Measurements from ENCODE around the gene CIDEA.

CIDEA gene

DNA sequence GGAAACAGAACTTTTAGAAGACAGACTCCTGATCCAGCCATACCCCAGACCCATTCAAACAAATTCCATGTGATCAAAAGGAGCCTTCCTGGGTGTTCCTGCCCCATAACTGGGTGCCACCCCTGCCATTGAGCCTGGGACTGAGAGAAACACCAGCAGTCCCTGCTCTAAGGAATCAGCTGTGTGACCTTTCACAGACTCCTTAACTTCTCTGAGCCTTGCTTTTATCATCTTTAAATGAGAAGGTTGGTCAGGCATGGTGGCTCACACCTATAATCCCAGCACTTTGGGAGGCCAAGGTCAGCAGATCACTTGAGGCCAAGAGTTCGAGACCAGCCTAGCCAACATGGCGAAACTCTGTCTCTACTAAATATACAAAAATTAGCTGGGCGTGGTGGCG is 20.6 kb downstream of the CIDEA start:
- no peak for DNase-seq (ENCODE audit: low read depth)

DNA sequence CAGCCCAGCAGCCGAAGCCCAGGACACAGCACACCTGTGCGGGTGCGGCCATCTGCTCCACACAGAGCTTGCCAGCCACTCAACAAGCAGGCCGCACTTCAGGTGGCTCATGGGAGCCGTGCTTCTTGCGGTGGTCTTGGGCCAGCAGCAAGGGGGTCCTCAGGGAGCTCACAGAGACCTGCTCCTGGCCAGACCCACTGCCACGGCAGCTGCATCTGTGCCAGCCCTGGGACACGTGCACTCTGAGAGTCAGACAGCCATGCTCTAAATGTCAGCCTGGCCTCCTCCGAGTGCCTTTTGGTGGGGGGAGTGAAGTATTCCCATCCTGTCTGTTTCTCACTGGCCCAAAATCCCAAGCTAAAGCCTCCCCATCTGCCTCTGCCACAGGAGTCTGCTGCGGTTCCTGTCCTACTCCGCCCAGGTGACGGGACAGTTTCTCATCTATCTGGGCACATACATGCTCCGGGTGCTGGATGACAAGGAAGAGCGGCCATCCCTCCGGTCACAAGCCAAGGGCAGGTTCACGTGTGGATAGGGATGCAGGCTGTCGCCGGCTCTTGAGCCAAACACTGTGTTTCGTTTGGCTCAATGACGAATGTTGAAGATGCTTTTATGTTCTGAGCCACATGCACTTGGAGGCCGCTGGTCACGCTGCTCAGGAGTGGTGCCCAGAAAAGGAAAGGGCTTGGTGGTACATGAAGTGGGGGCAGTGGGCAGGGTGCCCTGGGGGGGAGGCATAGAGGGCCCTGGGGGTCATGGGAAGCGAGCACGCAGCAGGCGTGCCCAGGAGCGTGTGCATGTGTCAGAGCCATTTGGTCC is 22.8 kb downstream of the CIDEA start:
- DNase-seq (ENCODE audit: low read depth), result no peak

DNA sequence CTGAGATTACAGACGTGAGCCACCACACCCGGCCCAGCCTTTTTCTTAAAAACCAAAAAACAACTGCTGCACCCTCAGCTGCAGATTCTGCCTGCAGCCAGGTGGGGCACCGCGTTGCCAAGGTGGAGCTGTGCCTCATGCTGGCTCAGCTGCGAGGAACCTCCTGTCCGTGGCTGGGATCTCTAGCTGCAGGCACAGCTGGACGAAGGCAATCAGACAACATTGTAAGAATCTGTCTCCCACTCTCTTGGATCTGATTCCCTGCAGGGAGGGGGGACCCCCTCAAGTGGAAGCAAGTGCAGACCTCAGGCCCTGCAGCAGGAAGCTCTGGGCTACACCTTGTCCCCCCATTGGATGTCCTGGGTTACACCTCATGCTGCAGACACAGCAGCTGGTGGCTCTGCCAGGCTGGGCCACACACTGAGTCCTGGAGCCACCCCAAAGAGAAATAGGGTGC is 24.1 kb downstream of the CIDEA start:
- no peak for DNase-seq (ENCODE audit: low read depth)

DNA sequence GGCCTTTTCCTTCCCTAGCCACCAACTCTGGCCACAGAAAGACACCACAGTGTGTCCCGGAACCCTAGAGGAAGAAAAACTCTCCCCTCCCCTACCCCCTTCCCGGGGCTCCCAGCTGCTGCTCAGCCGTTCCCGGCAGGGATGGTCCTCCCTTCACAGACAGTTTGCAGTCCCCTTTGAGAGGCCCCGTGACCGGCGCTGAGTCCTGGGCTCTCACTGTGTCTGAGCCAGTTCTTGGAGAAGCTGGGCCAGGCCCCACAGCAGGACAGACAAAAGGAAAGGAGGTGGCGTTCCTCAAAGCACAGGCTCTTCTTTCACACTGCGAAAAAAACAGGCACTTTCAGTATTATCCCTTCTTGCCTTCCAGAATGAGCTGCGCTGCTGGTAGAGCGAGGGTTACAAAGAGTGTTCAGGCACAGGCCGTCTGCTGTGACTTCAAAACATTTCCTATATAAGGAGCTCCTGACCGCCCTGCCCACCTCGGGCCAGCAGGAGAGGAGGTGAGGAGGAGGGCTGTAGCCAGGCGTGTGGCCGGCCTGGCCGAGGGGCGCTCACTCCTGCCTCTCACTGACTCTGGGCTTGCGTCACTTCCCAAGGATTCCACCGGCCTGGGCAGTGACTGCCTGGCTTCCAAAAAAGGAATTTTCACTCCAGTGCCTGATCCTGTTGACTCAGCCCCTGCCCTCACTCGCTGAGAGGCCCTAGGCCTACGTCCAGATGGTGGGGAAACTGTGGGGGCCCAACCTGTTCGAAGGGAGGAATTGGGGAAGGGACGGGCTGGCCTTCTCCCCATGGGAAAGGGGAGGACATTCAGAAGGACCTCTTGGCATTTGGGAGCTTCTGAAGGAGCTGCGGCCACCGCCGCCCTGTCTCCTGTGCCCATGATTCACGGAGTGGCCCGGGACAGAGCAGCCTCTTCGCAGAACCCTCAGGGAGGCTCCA is 24.9 kb downstream of the CIDEA start:
- no peak for DNase-seq (ENCODE audit: low read depth)

DNA sequence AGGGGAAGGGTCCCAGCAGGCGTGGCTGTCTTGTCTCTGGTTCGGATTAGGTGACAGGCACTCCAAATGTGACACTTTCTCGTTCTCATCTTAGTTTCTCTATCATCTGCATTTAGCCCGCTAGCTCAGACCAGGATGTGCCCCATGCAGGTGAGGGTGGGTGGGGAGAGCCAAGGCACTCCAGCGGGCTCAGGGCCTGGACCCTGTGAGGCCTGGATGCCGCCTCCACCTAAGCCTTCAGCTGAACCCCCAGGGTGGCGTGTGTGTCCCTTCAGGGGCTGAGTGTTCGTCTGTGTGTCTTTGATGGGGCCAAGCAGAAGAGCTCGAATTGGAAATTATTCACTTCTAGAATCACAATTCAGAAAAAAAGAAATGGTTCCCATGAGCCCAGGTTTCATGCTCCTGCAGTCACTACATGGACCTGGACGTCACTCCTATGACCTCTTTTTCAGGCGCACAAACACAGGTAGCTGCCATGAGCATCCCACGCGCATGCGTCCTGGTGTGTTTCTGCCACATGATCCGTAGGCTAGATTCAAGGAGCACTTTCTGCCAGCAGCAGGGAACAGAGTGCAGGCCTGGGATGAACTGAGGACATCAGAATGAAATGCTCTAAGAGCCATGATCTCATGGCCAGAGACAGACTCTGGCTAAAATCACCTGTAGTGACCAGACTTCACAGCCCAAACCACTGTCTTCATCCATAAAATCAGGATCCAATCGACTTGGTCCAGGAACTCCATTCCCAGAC is 25.8 kb downstream of the CIDEA start:
- DNase-seq (ENCODE audit: low read depth), result no peak

DNA sequence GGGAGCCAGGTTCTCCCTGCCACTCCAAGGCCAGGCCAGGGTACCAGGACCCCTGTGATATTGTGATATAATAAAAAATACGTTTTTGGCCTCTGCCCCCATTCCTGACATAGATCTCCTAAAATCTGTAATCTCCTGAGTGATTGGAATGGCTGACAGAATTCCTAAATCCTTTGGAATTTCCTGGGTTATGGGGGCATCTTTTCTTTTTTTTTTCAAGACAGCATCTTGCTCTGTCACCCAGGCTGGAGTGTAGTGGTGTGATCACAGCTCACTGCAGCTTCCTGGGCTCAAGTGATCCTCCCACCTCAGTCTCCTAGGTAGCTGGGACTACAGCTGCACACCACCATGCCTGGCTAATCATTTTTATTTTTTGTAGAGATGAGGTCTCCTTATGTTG is 27.7 kb downstream of the CIDEA start:
- DNase-seq (ENCODE audit: low read depth), result no peak

DNA sequence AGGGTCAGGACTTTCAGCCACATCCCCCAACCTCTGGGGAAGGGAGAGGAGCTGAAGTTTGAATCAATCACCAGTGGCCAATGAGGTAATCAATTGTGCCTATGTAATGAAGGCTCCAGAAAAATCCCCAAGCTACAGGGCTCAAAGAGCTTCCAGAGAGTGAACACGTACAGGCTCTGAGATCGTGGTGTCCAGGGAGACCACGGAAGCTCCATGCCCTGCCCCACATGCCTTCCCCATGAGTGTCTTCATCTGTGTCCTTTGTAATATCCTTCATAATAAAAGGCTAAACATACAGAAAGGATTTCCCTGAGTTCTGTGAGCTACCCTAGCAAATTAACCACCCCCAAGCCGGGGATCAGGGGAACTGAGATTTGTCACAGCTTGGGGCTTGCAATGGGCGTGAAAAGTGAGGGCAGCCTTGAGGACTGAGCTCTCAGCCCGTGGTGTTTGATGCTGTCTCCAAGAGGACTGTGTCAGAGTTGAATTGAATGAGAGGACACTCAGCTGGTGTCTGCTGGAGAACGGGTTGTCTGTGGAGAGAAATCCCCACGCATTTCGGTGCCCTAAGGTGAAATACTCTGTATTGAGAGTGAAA is 28.4 kb downstream of the CIDEA start:
- no peak for DNase-seq (ENCODE audit: low read depth)

DNA sequence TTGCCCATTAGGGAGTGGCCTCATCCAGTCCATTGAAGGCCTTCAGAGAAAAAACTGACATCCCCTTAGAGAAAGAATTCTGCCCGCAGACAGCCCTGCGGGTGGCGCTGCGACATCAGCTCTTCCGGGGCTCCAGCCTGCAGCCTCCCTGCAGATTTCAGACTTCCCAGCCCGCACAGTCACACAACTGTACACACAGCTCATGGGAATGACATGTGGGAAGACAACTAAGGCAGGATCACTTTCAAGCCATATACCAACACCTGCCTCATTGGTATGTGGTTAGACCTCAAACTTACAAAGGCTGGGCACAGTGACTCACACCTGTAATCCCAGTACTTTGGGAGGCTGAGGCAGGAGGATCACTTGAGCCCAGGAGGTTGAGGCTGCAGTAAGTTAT is 29.1 kb downstream of the CIDEA start:
- DNase-seq (ENCODE audit: low read depth), result no peak

DNA sequence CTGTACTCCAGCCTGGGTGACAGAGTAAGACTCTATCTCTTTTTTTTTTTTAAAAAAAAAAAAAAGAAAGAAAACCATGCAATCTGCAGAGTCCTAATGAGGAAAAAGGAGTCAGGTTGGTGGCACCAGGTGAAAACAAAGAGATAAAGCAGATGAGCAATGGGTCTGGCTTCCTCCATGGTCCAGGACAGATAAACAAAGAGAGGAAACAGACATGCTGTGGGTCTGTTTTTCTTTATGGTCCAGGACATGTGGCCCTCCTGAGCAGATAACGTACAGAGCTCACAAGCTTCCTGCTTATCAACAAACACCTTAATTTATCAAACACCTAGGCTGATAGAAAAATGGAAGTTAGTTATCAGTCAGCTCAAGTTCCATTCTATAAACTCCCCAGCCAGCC is 29.5 kb downstream of the CIDEA start:
- DNase-seq (ENCODE audit: low read depth), result no peak

DNA sequence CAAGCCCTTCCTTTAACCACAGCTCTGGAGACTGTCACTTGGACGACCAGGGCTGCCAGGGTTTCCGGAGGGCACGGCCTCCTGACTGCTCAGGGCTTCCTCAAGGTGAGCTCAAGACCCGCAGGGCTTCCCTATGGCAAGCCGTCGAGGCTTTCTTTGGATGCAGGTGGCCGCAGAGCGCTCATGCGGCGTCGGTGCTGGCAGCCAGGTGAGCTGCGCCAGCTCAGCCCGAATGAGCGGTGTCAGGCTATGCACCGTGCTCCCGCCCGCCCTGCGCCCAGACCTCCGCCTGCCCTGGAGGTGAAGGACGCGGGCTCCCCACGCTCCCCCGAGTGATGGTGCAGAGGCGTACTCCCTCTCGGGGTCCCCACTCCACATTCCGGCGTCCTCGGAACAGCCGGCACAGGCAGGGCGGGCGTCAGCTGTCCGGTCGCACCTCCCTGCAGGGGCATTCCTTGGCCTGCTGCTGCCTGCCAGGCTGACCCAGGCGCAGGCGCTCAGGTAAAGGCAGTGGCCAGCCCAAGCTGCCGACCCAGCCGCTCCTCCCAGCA is 33.0 kb downstream of the CIDEA start:
- no peak for DNase-seq (ENCODE audit: low read depth)

DNA sequence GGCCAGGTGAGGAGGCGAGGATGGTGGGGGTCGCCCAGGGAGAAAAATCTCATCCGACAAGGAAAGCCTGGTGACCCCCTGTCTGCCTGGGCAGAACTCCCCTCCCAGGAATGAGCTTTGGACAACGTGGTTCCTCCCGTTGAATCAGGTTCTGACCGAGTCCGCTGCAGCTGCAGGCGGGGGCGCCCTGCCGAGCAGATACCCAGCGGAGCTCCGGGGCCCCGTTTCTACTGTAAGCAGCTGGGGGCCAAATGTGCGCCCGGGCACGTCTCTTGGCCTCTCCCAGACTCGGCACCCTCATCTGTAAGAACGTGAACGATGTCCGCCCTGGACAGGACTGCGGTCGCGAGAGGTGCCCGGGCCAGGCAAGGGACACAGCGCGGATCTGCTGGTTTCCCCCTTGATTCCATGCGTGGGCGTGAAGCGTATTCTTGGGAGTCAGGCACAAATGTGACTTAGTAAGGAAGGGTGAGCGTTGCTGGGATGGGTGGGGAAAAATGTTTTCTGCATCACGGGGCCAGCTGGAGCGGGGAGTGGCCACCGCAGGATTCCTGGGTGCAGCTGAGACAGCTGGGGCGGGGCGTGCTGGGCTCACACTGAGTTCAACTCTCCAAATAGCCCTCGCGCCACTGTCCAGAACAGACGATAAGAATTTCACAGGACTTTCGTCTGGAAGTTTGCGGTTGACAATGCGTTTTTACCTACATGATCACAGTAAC is 33.7 kb downstream of the CIDEA start:
- no peak for DNase-seq (ENCODE audit: low read depth)

DNA sequence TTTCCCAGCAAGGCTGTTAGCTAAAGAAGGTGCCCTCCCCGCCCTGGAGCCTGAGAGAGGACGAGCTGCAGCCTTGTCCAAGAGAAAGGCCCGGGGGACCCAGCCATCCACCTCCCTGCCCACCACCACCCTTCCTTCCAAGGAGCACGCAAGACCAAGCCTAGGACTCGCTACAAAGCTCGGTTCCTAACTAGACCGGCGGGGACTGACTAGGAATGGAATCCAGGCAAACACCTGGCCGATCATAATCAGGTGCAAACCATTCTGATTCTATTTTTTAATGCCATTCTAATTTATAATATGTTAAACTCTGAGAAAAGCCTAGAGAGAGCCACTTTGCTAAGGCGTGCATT is 34.2 kb downstream of the CIDEA start:
- DNase-seq (ENCODE audit: low read depth), result no peak

DNA sequence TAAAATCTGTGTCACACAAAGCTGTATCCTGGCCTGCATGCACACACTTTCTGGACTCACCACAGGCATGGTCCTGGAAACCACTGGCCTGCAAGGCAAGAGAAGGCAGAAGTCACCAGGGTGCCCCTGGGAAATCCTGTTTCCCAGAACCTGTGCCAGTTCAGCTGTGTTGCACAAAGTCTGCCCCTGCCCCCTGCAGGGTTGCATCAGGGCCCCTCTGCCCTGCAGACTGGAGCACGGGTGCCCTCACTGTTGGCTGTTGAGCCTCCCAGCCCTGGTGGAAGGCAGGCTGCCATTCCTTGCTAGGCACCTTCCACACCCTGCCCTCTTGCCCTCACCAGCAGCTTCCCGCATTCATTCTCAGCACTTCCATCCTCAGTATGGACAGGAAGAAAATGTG is 35.9 kb downstream of the CIDEA start:
- no peak for DNase-seq (ENCODE audit: low read depth)

DNA sequence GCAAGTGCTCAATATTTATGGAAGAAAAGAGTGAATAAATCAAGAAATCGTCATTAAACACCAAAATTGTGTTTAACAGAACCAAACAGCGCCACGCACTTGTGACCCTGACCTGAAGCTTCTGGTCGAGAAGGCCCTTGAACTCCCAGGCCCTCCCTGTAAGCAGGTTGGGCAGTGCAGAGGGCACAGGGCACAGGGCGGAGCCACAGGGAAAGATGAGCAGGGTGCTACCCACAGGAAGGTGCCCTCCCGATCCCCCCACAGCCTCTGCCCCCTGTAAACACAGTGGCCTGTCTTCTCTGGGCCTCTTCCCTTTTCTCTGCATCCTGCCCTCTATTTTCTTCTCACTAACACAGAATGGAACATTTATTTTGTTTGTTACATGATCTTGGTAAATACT is 37.0 kb downstream of the CIDEA start:
- DNase-seq (ENCODE audit: low read depth), result no peak

DNA sequence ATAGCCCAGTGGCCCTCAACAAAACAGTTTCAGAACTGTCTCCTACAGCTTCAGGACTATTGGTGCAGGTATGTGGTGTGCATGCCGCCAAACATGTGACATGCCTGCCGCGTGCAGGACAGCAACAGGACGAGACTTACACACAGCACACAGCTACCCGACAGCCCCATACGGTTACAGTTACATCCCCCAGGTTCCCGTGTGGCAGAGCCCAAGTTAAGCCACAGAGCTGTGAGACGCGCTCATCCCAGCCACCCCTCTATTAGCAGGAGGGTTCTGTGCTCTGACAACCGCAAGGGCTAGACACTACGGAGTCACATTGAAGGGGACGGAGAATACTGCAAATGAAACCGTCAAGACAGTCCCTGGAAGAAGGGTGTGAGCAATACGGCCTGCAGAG is 37.5 kb downstream of the CIDEA start:
- no peak for DNase-seq (ENCODE audit: low read depth)

DNA sequence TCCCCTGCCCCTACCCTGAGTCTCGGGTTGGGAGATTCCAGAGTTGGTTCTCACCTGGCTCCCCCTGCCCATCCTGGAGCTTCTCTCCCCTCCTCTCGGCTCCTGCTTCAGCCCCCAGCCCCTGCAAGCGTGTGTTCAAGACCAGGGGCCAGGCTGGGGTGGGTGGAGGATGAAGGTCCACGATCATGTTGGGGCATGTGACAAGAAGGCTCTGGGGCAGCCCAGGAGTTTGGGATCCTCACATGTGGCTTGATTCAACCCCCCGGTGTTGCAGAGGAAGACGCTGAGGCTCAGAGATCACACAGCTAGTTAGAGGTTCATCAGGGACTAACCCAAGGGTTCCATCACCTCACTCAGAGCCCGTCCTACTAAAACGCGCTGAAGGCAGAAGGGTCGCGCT is 39.7 kb downstream of the CIDEA start:
- DNase-seq (ENCODE audit: low read depth), result no peak

DNA sequence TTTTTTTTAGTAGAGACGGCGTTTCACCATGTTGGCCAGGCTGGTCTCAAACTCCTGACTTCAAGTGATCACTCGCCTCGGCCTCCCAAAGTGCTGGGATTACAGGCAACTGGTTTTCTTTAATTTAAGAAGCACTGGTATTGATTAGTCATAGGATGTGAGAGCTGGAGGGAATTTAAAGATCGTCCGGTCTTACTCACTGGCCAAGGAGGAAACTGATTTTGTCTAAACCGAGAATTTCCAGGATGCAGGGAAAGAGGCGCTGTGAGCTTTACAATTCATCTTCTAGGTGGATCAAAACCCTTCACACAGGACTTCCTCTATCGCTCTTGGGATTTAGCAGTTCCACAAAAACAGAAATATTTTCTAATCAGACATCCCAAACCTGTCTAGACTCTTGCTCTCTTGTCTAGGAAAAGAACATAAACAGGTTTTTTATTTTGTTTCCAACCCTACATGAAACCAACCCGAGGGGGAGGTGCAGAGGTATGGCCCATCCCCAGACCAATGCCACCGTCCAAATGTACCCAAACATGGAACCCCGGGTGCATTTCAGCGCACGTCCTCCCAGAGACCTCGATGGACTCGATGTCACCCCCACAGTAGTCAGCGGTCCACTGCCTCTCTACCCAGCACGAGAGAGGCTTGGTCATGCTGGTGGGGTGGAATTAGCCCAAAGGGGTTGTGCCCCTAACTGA is 41.4 kb downstream of the CIDEA start:
- DNase-seq (ENCODE audit: low read depth), result no peak

DNA sequence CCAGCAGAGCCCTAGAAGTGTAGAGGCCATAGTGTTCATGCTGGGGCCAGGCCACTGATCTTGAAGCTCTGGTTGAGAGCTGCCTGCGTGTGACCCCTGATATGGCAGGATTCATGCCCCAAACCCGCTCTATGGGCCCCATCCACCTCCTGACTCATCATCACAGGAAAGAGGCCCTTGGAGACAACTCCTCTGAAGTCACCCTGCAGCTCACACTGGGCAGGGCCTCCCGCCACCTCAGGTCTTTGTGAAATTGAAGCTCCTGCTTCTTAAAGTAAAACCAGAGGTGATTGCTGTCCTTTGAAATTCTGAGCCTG is 41.9 kb downstream of the CIDEA start:
- no peak for DNase-seq (ENCODE audit: low read depth)

DNA sequence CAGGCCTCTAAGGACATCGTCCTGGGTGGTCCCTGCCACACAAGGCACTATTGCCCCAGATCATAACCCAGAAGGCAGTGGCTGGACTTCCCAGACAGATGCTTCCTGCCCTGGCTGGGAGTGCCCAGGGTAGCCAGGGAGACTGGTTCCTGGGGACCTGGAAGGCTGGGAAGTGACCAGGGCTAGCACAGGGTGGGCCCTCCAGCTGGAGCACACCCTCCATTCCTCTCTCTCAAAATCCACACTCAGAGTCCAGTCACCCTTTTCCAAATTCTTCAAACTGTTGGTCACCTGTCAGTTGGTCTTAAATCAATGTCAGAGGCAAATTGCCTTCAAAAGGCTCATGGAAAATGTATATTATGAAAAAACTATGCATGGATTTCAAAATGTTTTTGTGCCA is 42.3 kb downstream of the CIDEA start:
- DNase-seq (ENCODE audit: low read depth), result no peak

DNA sequence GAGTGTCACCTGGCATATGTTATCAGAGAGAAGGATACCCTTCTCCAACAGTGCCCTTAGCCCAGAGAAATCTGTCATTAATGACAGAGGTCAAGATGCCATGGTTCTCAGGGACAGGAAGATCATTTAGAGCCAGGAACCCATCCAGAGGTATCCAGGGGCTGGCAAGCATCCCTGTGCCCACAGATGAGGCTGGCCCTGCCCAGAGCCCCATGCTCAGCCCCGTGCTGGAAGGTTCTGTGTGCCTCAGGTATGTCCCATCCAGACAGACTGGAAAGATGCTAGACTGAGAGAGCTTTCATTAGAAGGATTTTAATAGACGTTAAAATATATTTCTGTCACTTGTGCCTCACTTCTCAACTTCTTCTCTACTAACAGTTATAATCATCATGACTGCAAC is 45.7 kb downstream of the CIDEA start:
- no peak for DNase-seq (ENCODE audit: low read depth)

Data from stimulated activated CD8-positive, alpha-beta memory T cell treated with anti-CD3 and anti-CD28 coated beads, Interleukin-7, amount 100 ng/mL, for 24 hours (primary cell).